WTC11 (cell line): Measurements from ENCODE around the gene CEP68. TPM values are rescaled to one million over a fixed set of nuclear protein-coding genes. Genes with fewer than 3 reads are reported as not detected.

Source experiments
- ATAC-seq: fragments of 200-7000 bp; cut with Tn5 transposase; 2 replicates; pipeline ENCODE4 v1.10.0; 2021; ENCODE audit warnings: mild to moderate bottlenecking, moderate library complexity
- CTCF ChIA-PET: fragments of 300-600 bp; sonication (Branson Sonifier 250); formaldehyde crosslinking; loops from one replicate; lab custom pipeline; 2021; ENCODE audit warnings: antibody characterized with exemption; lab: Charles Lee
- POLR2A ChIA-PET: fragments of 350-600 bp; sonication (Branson Sonifier 250); formaldehyde crosslinking; loops from one replicate; lab custom pipeline; 2021; ENCODE audit warnings: antibody characterized with exemption; lab: Charles Lee
- DNase-seq: peaks from one replicate; pipeline ENCODE4 v3.0.0; 2021; ENCODE audit warnings: low spot score
- H3K27ac Mint-ChIP-seq: 2 replicates; pipeline ENCODE4 v1.8.0; 2021; ENCODE audit warnings: mixed read lengths
- H3K27me3 Mint-ChIP-seq: 2 replicates; pipeline ENCODE4 v1.8.0; 2021; ENCODE audit warnings: low read depth, mild to moderate bottlenecking, moderate library complexity, mixed read lengths
- H3K36me3 Mint-ChIP-seq: 2 replicates; pipeline ENCODE4 v1.8.0; 2021; ENCODE audit warnings: mixed read lengths
- H3K4me1 Mint-ChIP-seq: 2 replicates; pipeline ENCODE4 v1.8.0; 2022; ENCODE audit warnings: mixed read lengths
- H3K4me3 Mint-ChIP-seq: 2 replicates; pipeline ENCODE4 v1.8.0; 2021; ENCODE audit warnings: mild to moderate bottlenecking, moderate library complexity, mixed read lengths
- H3K9me3 Mint-ChIP-seq: 2 replicates; pipeline ENCODE4 v1.8.0; 2021; ENCODE audit warnings: mixed read lengths
- AFF4 ChIP-seq: sonication (generic); formaldehyde crosslinking; IDR thresholded peaks from 2 replicates; pipeline ENCODE4 v1.8.1; 2023; ENCODE audit warnings: mild to moderate bottlenecking, missing genetic modification reagents, borderline replicate concordance
- ATF1 ChIP-seq: sonication (generic); formaldehyde crosslinking; IDR thresholded peaks from 2 replicates; pipeline ENCODE4 v1.8.1; 2023; ENCODE audit warnings: mild to moderate bottlenecking, moderate library complexity, missing genetic modification reagents
- CBFB ChIP-seq: sonication (generic); formaldehyde crosslinking; IDR thresholded peaks from 2 replicates; pipeline ENCODE4 v1.8.1; 2022; ENCODE audit warnings: mild to moderate bottlenecking, low read depth, missing genetic modification reagents
- CDX4 ChIP-seq: fragments of 250-450 bp; sonication (Bioruptor Pico); IDR thresholded peaks from 2 replicates; pipeline ENCODE4 v1.9.0; 2021; ENCODE audit warnings: moderate library complexity, mild to moderate bottlenecking, inconsistent platforms, borderline replicate concordance
- CREM ChIP-seq: sonication (generic); formaldehyde crosslinking; IDR thresholded peaks from 2 replicates; pipeline ENCODE4 v1.8.1; 2022; ENCODE audit warnings: mild to moderate bottlenecking, missing genetic modification reagents, moderate library complexity
- ELF4 ChIP-seq: sonication (generic); formaldehyde crosslinking; IDR thresholded peaks from 2 replicates; pipeline ENCODE4 v1.8.1; 2022; ENCODE audit warnings: low read depth, mild to moderate bottlenecking, moderate library complexity, missing genetic modification reagents
- ESRRA ChIP-seq: sonication (generic); formaldehyde crosslinking; IDR thresholded peaks from 2 replicates; pipeline ENCODE4 v1.8.1; 2022; ENCODE audit warnings: mild to moderate bottlenecking, missing genetic modification reagents, borderline replicate concordance
- FOXJ3 ChIP-seq: sonication (generic); formaldehyde crosslinking; IDR thresholded peaks from 2 replicates; pipeline ENCODE4 v1.9.0; 2021; ENCODE audit warnings: missing genetic modification reagents, mild to moderate bottlenecking, borderline replicate concordance
- GABPB1 ChIP-seq: sonication (generic); formaldehyde crosslinking; IDR thresholded peaks from 2 replicates; pipeline ENCODE4 v1.8.1; 2023; ENCODE audit warnings: mild to moderate bottlenecking, missing genetic modification reagents
- NFYB ChIP-seq: sonication (generic); formaldehyde crosslinking; conservative IDR thresholded peaks from 2 replicates; pipeline ENCODE4 v1.8.0; 2022; ENCODE audit warnings: low read depth, missing genetic modification reagents
- NR1H2 ChIP-seq: sonication (generic); formaldehyde crosslinking; IDR thresholded peaks from 2 replicates; pipeline ENCODE4 v1.9.0; 2021; ENCODE audit warnings: mild to moderate bottlenecking, moderate library complexity, missing genetic modification reagents
- NR3C1 ChIP-seq: sonication (generic); formaldehyde crosslinking; conservative IDR thresholded peaks from 2 replicates; pipeline ENCODE4 v1.8.1; 2023; ENCODE audit warnings: low read depth, mild to moderate bottlenecking, missing genetic modification reagents
- PRDM15 ChIP-seq: sonication (generic); formaldehyde crosslinking; IDR thresholded peaks from 2 replicates; pipeline ENCODE4 v1.8.0; 2022; ENCODE audit warnings: missing genetic modification reagents
- SP1 ChIP-seq: sonication (generic); formaldehyde crosslinking; conservative IDR thresholded peaks from 2 replicates; pipeline ENCODE4 v1.8.1; 2022; ENCODE audit warnings: missing genetic modification reagents
- TEAD1 ChIP-seq: sonication (generic); formaldehyde crosslinking; IDR thresholded peaks from 2 replicates; pipeline ENCODE4 v1.8.0; 2022; ENCODE audit warnings: mild to moderate bottlenecking, missing genetic modification reagents
- TP53 ChIP-seq: sonication (generic); formaldehyde crosslinking; IDR thresholded peaks from 2 replicates; pipeline ENCODE4 v1.8.1; 2023; ENCODE audit warnings: mild to moderate bottlenecking, missing genetic modification reagents
- USF2 ChIP-seq: sonication (generic); formaldehyde crosslinking; IDR thresholded peaks from 2 replicates; pipeline ENCODE4 v1.8.1; 2023; ENCODE audit warnings: mild to moderate bottlenecking, missing genetic modification reagents, moderate library complexity
- ZNF121 ChIP-seq: sonication (generic); formaldehyde crosslinking; IDR thresholded peaks from 2 replicates; pipeline ENCODE4 v1.8.0; 2023; ENCODE audit warnings: missing genetic modification reagents
- ZNF232 ChIP-seq: sonication (generic); formaldehyde crosslinking; IDR thresholded peaks from 2 replicates; pipeline ENCODE4 v1.8.0; 2022; ENCODE audit warnings: mild to moderate bottlenecking, missing genetic modification reagents
- ZNF317 ChIP-seq: sonication (generic); formaldehyde crosslinking; IDR thresholded peaks from 2 replicates; pipeline ENCODE4 v1.8.1; 2023; ENCODE audit warnings: low read depth, mild to moderate bottlenecking, moderate library complexity, missing genetic modification reagents, borderline replicate concordance
- ZNF416 ChIP-seq: fragments of 250-450 bp; sonication (Bioruptor Pico); IDR thresholded peaks from 2 replicates; pipeline ENCODE4 v1.9.0; 2021; ENCODE audit warnings: mild to moderate bottlenecking, inconsistent platforms
- total RNA-seq: library from RNA; stranded (reverse); gene quantifications from 3 replicates; pipeline ENCODE4 v1.2.3, GENCODE V29; 2021
- TF ChIP-seq, protein P1 (sequence below): fragments of 250-450 bp; sonication (Bioruptor Pico); IDR thresholded peaks from 2 replicates; pipeline ENCODE4 v2.1.2; 2022; ENCODE audit warnings: mild to moderate bottlenecking, moderate library complexity
- TF ChIP-seq, protein P2 (sequence below): sonication (generic); formaldehyde crosslinking; IDR thresholded peaks from 2 replicates; pipeline ENCODE4 v1.8.0; 2023; ENCODE audit warnings: missing genetic modification reagents
- TF ChIP-seq, protein P3 (sequence below): sonication (generic); formaldehyde crosslinking; IDR thresholded peaks from 2 replicates; pipeline ENCODE4 v1.8.1; 2022; ENCODE audit warnings: mild to moderate bottlenecking, moderate library complexity, missing genetic modification reagents

Gene CEP68
- total RNA-seq, 1 experiment from 2014 or later: 16.7 TPM

- peaks cover 43% of the 10 kb centered on the region for H3K4me1 Mint-ChIP-seq
- peaks cover 2% of the 10 kb centered on the region; the same call in 1 of the 2 replicates for H3K36me3 Mint-ChIP-seq
- H3K9me3 Mint-ChIP-seq: no peaks in the 10 kb centered on the region
- ATAC-seq (peak; percentile 93), DNase-seq (peak; percentile 99)
- CTCF ChIA-PET: interaction anchor here (0.5 to 3.0 kb wide), 31 partner anchors 9 to 1128 kb away, joined by 3 to 20 read pairs (median 4); partner anchors contain the start of genes ACTR2 and CEP68
- POLR2A ChIA-PET: interaction anchor here (0.5 to 2.0 kb wide), 16 partner anchors 9 to 476 kb away, joined by 3 to 15 read pairs (median 3); partner anchors contain the start of genes ACTR2, CEP68 and SERTAD2
- no peaks in the 10 kb centered on the region for H3K27me3 Mint-ChIP-seq
- peak within 1 kb of the TSS; percentile 100 for H3K4me3 Mint-ChIP-seq
- peak within 1 kb of the TSS; percentile 99 for H3K27ac Mint-ChIP-seq
- TF ChIP-seq, protein P1, sequence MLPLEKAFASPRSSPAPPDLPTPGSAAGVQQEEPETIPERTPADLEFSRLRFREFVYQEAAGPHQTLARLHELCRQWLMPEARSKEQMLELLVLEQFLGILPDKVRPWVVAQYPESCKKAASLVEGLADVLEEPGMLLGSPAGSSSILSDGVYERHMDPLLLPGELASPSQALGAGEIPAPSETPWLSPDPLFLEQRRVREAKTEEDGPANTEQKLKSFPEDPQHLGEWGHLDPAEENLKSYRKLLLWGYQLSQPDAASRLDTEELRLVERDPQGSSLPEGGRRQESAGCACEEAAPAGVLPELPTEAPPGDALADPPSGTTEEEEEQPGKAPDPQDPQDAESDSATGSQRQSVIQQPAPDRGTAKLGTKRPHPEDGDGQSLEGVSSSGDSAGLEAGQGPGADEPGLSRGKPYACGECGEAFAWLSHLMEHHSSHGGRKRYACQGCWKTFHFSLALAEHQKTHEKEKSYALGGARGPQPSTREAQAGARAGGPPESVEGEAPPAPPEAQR (CRISPR knock-in tag): no peak
- no peak for TF ChIP-seq TP53 (CRISPR knock-in tag)
- TF ChIP-seq PRDM15 (CRISPR knock-in tag): no peak
- no peak; the same call in 1 of the 2 replicates for TF ChIP-seq CREM (CRISPR knock-in tag)
- no peak for TF ChIP-seq TEAD1 (CRISPR knock-in tag)
- TF ChIP-seq, protein P2, sequence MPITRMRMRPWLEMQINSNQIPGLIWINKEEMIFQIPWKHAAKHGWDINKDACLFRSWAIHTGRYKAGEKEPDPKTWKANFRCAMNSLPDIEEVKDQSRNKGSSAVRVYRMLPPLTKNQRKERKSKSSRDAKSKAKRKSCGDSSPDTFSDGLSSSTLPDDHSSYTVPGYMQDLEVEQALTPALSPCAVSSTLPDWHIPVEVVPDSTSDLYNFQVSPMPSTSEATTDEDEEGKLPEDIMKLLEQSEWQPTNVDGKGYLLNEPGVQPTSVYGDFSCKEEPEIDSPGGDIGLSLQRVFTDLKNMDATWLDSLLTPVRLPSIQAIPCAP (CRISPR knock-in tag): no peak
- TF ChIP-seq AFF4 (CRISPR knock-in tag): no peak
- TF ChIP-seq ZNF232: no peak
- no peak for TF ChIP-seq NR3C1 (CRISPR knock-in tag)
- TF ChIP-seq ESRRA: no peak
- peak; percentile 26; the same call in 1 of the 2 replicates for TF ChIP-seq GABPB1 (CRISPR knock-in tag)
- TF ChIP-seq NR1H2 (CRISPR knock-in tag): no peak
- no peak for TF ChIP-seq FOXJ3 (CRISPR knock-in tag)
- no peak for TF ChIP-seq ATF1 (CRISPR knock-in tag)
- TF ChIP-seq, protein P3, sequence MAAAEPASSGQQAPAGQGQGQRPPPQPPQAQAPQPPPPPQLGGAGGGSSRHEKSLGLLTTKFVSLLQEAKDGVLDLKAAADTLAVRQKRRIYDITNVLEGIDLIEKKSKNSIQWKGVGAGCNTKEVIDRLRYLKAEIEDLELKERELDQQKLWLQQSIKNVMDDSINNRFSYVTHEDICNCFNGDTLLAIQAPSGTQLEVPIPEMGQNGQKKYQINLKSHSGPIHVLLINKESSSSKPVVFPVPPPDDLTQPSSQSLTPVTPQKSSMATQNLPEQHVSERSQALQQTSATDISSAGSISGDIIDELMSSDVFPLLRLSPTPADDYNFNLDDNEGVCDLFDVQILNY (CRISPR knock-in tag): peak; percentile 63; the same call in 1 of the 2 replicates
- TF ChIP-seq SP1 (CRISPR knock-in tag): peak; percentile 92
- TF ChIP-seq ZNF416 (CRISPR knock-in tag): no peak
- no peak for TF ChIP-seq ELF4 (CRISPR knock-in tag)
- no peak for TF ChIP-seq CDX4 (CRISPR knock-in tag)
- no peak for TF ChIP-seq ZNF121 (CRISPR knock-in tag)
- TF ChIP-seq ZNF317 (CRISPR knock-in tag): no peak
- TF ChIP-seq NFYB: peak; percentile 46; the same call in 1 of the 2 replicates
- TF ChIP-seq CBFB (CRISPR knock-in tag): no peak
- TF ChIP-seq USF2: no peak
These were observed 73.8 kb downstream of the CEP68 start, which contains the start of gene RAB1A for GRCh38 chr2:65129826-65130663. Gene RAB1A (minus strand): TSS chr2:65130106. CDS start chr2:65129915, 191 bp downstream.
